HEK293 (cell line): ENCODE measurements around the gene PHF19.

Source experiments
- CTCF ChIA-PET: fragments of 350-600 bp; formaldehyde crosslinking; extraction: SDS; loops from one replicate; lab custom pipeline; 2021; ENCODE audit warnings: antibody characterized with exemption; lab: Yijun Ruan, JAX
- POLR2A ChIA-PET: fragments of 300-600 bp; formaldehyde crosslinking; extraction: SDS; loops from one replicate; lab custom pipeline; 2020; ENCODE audit warnings: antibody characterized with exemption, inconsistent platforms; lab: Yijun Ruan, JAX
- H3K27ac ChIP-seq: fragments of 200-500 bp; sonication (Bioruptor generic); 2 replicates; pipeline ENCODE4 v1.5.1; 2014; ENCODE audit warnings: low read depth, low read length, control low read depth, inconsistent platforms; ENCODE audit errors: extremely low read depth
- H3K36me3 ChIP-seq, 2 experiments: fragments of 200-500 bp in 1 of 2; sonication (Bioruptor generic) in 1 of 2; 1 replicate in 1 of 2; 2 replicates in 1 of 2; pipeline ENCODE4 v1.5.1; 2014 to 2017; ENCODE audit warnings: inconsistent platforms in 2 of 2, low read length in 2 of 2; ENCODE audit not compliant: control insufficient read depth in 2 of 2, insufficient read depth in 1 of 2
- H3K4me1 ChIP-seq: fragments of 200-500 bp; sonication (Bioruptor generic); 2 replicates; pipeline ENCODE4 v1.5.1; 2014; ENCODE audit warnings: mild to moderate bottlenecking, low read length, inconsistent platforms; ENCODE audit not compliant: control insufficient read depth, insufficient read depth
- H3K4me3 ChIP-seq: 2 replicates; pipeline ENCODE4 v1.5.1; 2011; ENCODE audit warnings: low read depth, mild to moderate bottlenecking, control low read depth, low read length, moderate library complexity
- H3K9me3 ChIP-seq: fragments of 200-500 bp; sonication (Bioruptor generic); 2 replicates; pipeline ENCODE4 v1.5.1; 2014; ENCODE audit warnings: low read depth, low read length, inconsistent platforms; ENCODE audit not compliant: control insufficient read depth, insufficient read depth
- GLI4 ChIP-seq: fragments of 450-650 bp; formaldehyde crosslinking; IDR thresholded peaks from 2 replicates; pipeline ENCODE4 v1.5.1; 2016; ENCODE audit warnings: missing biosample characterization, missing genetic modification characterization
- PRDM10 ChIP-seq: fragments of 450-650 bp; formaldehyde crosslinking; IDR thresholded peaks from 2 replicates; pipeline ENCODE4 v1.5.1; 2016; ENCODE audit warnings: missing biosample characterization, missing genetic modification characterization
- SP2 ChIP-seq: fragments of 450-650 bp; formaldehyde crosslinking; IDR thresholded peaks from 2 replicates; pipeline ENCODE4 v1.5.1; 2016; ENCODE audit warnings: missing biosample characterization, missing genetic modification characterization
- ZBTB44 ChIP-seq: fragments of 450-650 bp; IDR thresholded peaks from 2 replicates; pipeline ENCODE4 v1.5.1; 2018; ENCODE audit warnings: missing biosample characterization, mild to moderate bottlenecking, missing genetic modification characterization
- ZBTB6 ChIP-seq: fragments of 450-650 bp; formaldehyde crosslinking; IDR thresholded peaks from 2 replicates; pipeline ENCODE4 v1.5.1; 2017; ENCODE audit warnings: missing biosample characterization, missing genetic modification characterization
- ZFP37 ChIP-seq: fragments of 450-650 bp; formaldehyde crosslinking; IDR thresholded peaks from 2 replicates; pipeline ENCODE4 v1.5.1; 2016; ENCODE audit warnings: missing biosample characterization, missing genetic modification characterization
- ZNF138 ChIP-seq: fragments of 450-650 bp; formaldehyde crosslinking; IDR thresholded peaks from 2 replicates; pipeline ENCODE4 v1.5.1; 2016; ENCODE audit warnings: missing biosample characterization, missing genetic modification characterization, borderline replicate concordance
- ZNF157 ChIP-seq: fragments of 450-650 bp; formaldehyde crosslinking; IDR thresholded peaks from 2 replicates; pipeline ENCODE4 v1.5.1; 2016; ENCODE audit warnings: missing biosample characterization, missing genetic modification characterization
- ZNF362 ChIP-seq: fragments of 450-650 bp; formaldehyde crosslinking; IDR thresholded peaks from 2 replicates; pipeline ENCODE4 v1.5.1; 2016; ENCODE audit warnings: missing biosample characterization, missing genetic modification characterization
- ZNF560 ChIP-seq: fragments of 450-650 bp; formaldehyde crosslinking; IDR thresholded peaks from 2 replicates; pipeline ENCODE4 v1.5.1; 2017; ENCODE audit warnings: missing biosample characterization, missing genetic modification characterization, borderline replicate concordance
- ZNF610 ChIP-seq: fragments of 450-650 bp; formaldehyde crosslinking; IDR thresholded peaks from 2 replicates; pipeline ENCODE4 v1.5.1; 2016; ENCODE audit warnings: missing biosample characterization, missing genetic modification characterization, borderline replicate concordance
- ZNF623 ChIP-seq: fragments of 450-650 bp; formaldehyde crosslinking; IDR thresholded peaks from 2 replicates; pipeline ENCODE4 v1.5.1; 2016; ENCODE audit warnings: missing biosample characterization, missing genetic modification characterization
- ZNF830 ChIP-seq: fragments of 450-650 bp; IDR thresholded peaks from 2 replicates; pipeline ENCODE4 v1.5.0; 2018; ENCODE audit warnings: missing biosample characterization, missing genetic modification characterization, low read depth, mild to moderate bottlenecking, moderate library complexity
- ZSCAN30 ChIP-seq: fragments of 450-650 bp; IDR thresholded peaks from 2 replicates; pipeline ENCODE4 v1.5.1; 2018; ENCODE audit warnings: missing biosample characterization, mild to moderate bottlenecking, missing genetic modification characterization, moderate library complexity
- TF ChIP-seq, protein P1 (sequence below): fragments of 450-650 bp; formaldehyde crosslinking; IDR thresholded peaks from 2 replicates; pipeline ENCODE4 v1.5.1; 2017; ENCODE audit warnings: missing biosample characterization, missing genetic modification characterization

PHF19 gene

GRCh38 chr9:120892748-120893610 lies 16.0 kb upstream of the PHF19 start:
- POLR2A ChIA-PET = no interaction called here
- Histone ChIP-seq H3K36me3 (no peaks in the 10 kb centered on the region), H3K4me3 (no peak overlapping the region), H3K4me1 (no peaks in the 10 kb centered on the region), H3K27ac (no peak overlapping the region), H3K9me3 (no peaks in the 10 kb centered on the region)
- TF ChIP-seq, protein P1, sequence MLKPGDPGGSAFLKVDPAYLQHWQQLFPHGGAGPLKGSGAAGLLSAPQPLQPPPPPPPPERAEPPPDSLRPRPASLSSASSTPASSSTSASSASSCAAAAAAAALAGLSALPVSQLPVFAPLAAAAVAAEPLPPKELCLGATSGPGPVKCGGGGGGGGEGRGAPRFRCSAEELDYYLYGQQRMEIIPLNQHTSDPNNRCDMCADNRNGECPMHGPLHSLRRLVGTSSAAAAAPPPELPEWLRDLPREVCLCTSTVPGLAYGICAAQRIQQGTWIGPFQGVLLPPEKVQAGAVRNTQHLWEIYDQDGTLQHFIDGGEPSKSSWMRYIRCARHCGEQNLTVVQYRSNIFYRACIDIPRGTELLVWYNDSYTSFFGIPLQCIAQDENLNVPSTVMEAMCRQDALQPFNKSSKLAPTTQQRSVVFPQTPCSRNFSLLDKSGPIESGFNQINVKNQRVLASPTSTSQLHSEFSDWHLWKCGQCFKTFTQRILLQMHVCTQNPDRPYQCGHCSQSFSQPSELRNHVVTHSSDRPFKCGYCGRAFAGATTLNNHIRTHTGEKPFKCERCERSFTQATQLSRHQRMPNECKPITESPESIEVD (tag by site-specific recombination) = peak; percentile 42; the same call in 1 of the 2 replicates
- no peak for TF ChIP-seq ZNF623 (tag by site-specific recombination)
- no peak for TF ChIP-seq ZBTB44
- TF ChIP-seq ZFP37 = no peak
- CTCF ChIA-PET = no interaction called here

- ChIA-PET CTCF (no interaction called here), POLR2A (no interaction called here)
- Histone ChIP-seq H3K36me3 (no peaks in the 10 kb centered on the region), H3K4me3 (no peak overlapping the region), H3K9me3 (no peaks in the 10 kb centered on the region), H3K27ac (no peak overlapping the region), H3K4me1 (no peaks in the 10 kb centered on the region)
- TF ChIP-seq ZNF560 (tag by site-specific recombination) (no peak), ZNF610 (tag by site-specific recombination) (no peak), GLI4 (tag by site-specific recombination) (no peak), ZSCAN30 (tag by site-specific recombination) (no peak), ZNF362 (no peak), SP2 (tag by site-specific recombination) (no peak), ZNF138 (tag by site-specific recombination) (no peak), ZBTB6 (tag by site-specific recombination) (no peak), ZNF157 (tag by site-specific recombination) (no peak), ZNF830 (no peak), PRDM10 (tag by site-specific recombination) (no peak)
- TF ChIP-seq, protein P1 (tag by site-specific recombination) = no peak
Measured at GRCh38 chr9:120891884-120892747, 15.1 kb upstream of the PHF19 start.
